GM12878 (cell line): Measurements from ENCODE around the gene PKDREJ.

Experiments
- CTCF ChIP-seq, 3 experiments: IDR thresholded peaks in 2 of 3; conservative IDR thresholded peaks in 1 of 3; 2 replicates each; pipeline ENCODE4 v1.5.1; 2011; ENCODE audit warnings: low read depth in 3 of 3, low read length in 3 of 3, mild to moderate bottlenecking in 3 of 3, control low read depth in 2 of 3, moderate library complexity in 2 of 3, inconsistent platforms in 1 of 3, mixed read lengths in 1 of 3; ENCODE audit not compliant: control insufficient read depth in 2 of 3, insufficient read depth in 1 of 3; ENCODE audit errors: extremely low read depth in 1 of 3
- EP300 ChIP-seq, 2 experiments: fragments of 150-350 bp in 1 of 2; IDR thresholded peaks; 2 replicates each; pipeline ENCODE4 v1.6.1; 2011 to 2012; ENCODE audit warnings: low read depth in 2 of 2, low read length in 2 of 2, borderline replicate concordance in 1 of 2, improper control_type of control experiment in 1 of 2, inconsistent platforms in 1 of 2; ENCODE audit not compliant: control insufficient read depth in 1 of 2
- ETV6 ChIP-seq, 2 experiments: fragments of 450-650 bp in 1 of 2; IDR thresholded peaks in 1 of 2; conservative IDR thresholded peaks in 1 of 2; 2 replicates each; pipeline ENCODE4 v1.6.1; 2014; ENCODE audit warnings: antibody characterized with exemption in 1 of 2, borderline replicate concordance in 1 of 2, low read depth in 1 of 2, mild to moderate bottlenecking in 1 of 2, moderate library complexity in 1 of 2
- EZH2 ChIP-seq: IDR thresholded peaks from 2 replicates; pipeline ENCODE4 v1.6.1; 2012; ENCODE audit warnings: low read depth, mild to moderate bottlenecking, control low read depth, inconsistent platforms, low read length, borderline replicate concordance; ENCODE audit not compliant: control insufficient read depth
- HDGF ChIP-seq: fragments of 450-650 bp; IDR thresholded peaks from 2 replicates; pipeline ENCODE4 v1.6.1; 2016; ENCODE audit warnings: antibody characterized with exemption
- NR2C2 ChIP-seq: IDR thresholded peaks from 2 replicates; pipeline ENCODE4 v1.6.1; 2011; ENCODE audit warnings: borderline replicate concordance, low read depth; ENCODE audit not compliant: control insufficient read depth, insufficient read length
- SUPT20H ChIP-seq: IDR thresholded peaks from 2 replicates; pipeline ENCODE4 v1.6.1; 2011; ENCODE audit warnings: low read depth, mild to moderate bottlenecking, low read length, moderate library complexity, borderline replicate concordance; ENCODE audit not compliant: control insufficient read depth

GRCh38 chr22:46250783-46251125 is 12.4 kb downstream of the PKDREJ start:
- TF ChIP-seq EP300 (IDR thresholded peaks at IDR 0.05; ENCODE audit: borderline replicate concordance in 1 of 2, control insufficient read depth in 1 of 2, low read depth in 2 of 2, low read length in 2 of 2) (no peak), CTCF (IDR thresholded peaks at IDR 0.05 in 2 of 3, conservative IDR thresholded peaks at IDR 0.05 in 1 of 3; ENCODE audit: control insufficient read depth in 2 of 3, extremely low read depth in 1 of 3, insufficient read depth in 1 of 3, low read depth in 3 of 3, low read length in 3 of 3) (no peak), SUPT20H (no peak), EZH2 (no peak), ETV6 (conservative IDR thresholded peaks at IDR 0.05 in 1 of 2, IDR thresholded peaks at IDR 0.05 in 1 of 2; ENCODE audit: borderline replicate concordance in 1 of 2, low read depth in 1 of 2) (no peak), HDGF (no peak), NR2C2 (no peak)
